ENCODE data around the gene RBFA.
A peak's percentile ranks its signal among the peaks of the same experiment; 100 is the strongest.
"Not testable (repeated sequence)": the region's sequence is repeated elsewhere in the genome, so short reads cannot be mapped to it uniquely, and the experiment has no call there.

The RBFA gene

DNA sequence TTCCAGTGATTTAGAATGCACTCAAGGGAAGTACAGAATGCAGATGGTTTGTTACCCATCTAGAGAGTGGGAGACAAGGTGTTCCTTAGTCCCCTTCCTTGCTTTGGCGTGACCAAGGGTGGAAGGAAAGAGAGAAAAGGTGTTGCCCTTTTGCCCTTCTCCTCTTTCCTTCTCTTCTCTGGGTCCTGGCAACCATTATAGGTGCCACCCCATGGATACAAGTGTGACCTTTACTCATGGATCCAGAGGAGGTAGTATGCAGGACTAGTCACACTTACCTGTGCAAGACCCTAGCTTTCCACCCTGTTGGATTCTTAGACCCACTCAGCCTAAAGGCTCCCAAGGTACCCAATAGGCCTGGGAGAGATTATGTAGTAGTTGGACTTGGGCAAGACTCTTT lies 11.6 kb upstream of the RBFA start:
- DNase-seq = peak; percentile 26
- in situ Hi-C loops (cut with HindIII; ENCODE audit: low pct_ligation_motif_present, low pct_unique_long_range_greater_than_20kb, low sequenced_read_pairs) = no loop called here

DNA sequence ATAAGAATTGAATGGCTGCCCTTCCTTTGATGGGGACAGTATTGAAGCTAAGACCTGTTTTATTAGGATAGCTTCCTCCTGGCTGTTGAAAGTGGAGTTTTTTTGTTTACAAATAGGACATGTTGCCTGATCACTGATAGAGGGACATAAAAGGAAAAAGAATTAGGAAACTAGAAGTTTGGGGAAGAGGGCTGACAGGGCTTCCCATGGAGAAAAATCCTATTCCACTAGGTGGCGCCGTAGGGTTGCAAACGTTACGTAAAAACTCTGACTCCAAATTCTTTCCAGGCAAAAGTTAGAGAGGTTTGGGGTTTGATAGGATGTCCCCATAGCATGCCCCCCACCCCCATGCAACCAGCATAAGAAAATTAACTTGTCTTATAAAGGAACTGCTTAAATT lies 11.1 kb upstream of the RBFA start:
- DNase-seq = peak; percentile 8
- in situ Hi-C loops (cut with HindIII; ENCODE audit: low pct_ligation_motif_present, low pct_unique_long_range_greater_than_20kb, low sequenced_read_pairs) = no loop called here

DNA sequence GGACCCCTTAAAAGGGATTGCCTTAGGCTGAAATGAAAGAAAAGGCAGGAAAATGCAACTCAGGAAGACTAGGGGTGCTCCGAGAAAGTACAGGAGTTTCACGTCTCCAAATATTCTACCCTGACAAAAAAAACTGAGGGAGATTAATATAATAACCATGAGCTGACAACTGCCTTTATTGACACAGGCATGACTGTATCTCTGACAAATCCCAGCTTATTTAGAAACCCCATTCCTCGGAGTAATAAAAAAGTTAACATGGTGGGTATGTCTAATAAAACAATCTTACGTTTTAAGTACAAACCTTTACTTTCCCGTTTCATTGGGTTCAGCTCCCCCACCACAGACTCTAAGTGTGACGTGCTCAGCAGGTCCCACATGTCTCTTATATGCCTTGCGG lies 7.9 kb upstream of the RBFA start:
- DNase-seq = no peak
- in situ Hi-C loops (cut with HindIII; ENCODE audit: low pct_ligation_motif_present, low pct_unique_long_range_greater_than_20kb, low sequenced_read_pairs) = no loop called here

DNA sequence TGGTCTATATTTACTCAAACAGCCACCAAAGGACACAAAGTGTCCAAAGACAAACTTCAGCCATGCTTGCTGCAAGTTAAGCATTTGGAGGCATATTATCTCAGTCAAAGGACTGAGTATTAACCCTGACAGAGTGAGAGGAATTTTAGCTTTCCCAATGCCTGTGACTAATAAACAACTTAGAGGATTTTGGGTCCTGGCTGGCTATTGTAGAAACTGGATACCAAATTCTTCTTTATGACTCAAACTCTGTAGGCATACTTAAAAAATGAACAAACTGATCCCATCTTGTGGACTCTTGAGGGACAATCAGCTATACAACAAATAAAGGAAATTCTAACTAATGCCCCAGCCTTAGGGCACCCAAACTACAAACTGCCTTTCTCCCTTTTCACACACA lies 6.5 kb upstream of the RBFA start:
- DNase-seq; in situ Hi-C loops (cut with HindIII; ENCODE audit: low pct_ligation_motif_present, low pct_unique_long_range_greater_than_20kb, low sequenced_read_pairs): not testable (repeated sequence)

DNA sequence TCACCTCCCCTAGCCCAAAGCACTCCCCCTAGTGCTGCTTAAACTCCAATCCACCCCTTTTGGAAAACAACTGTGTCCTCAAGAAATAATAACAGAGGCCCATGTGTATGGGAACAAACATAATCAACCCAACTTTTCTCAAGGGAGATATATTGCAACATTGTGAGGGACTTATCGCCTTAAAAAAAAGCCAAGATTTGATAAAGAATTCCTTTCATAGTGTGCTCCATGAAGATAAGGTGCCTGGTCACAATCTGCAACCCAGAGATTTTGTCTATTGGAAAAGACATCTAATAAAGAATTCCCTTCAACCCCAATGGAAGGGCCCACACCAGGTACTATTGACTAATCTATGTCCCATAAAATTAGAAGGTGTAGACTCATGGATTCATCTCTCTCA lies 4.5 kb upstream of the RBFA start:
- in situ Hi-C loops (cut with HindIII; ENCODE audit: low pct_ligation_motif_present, low pct_unique_long_range_greater_than_20kb, low sequenced_read_pairs) = no loop called here
- DNase-seq = no peak

DNA sequence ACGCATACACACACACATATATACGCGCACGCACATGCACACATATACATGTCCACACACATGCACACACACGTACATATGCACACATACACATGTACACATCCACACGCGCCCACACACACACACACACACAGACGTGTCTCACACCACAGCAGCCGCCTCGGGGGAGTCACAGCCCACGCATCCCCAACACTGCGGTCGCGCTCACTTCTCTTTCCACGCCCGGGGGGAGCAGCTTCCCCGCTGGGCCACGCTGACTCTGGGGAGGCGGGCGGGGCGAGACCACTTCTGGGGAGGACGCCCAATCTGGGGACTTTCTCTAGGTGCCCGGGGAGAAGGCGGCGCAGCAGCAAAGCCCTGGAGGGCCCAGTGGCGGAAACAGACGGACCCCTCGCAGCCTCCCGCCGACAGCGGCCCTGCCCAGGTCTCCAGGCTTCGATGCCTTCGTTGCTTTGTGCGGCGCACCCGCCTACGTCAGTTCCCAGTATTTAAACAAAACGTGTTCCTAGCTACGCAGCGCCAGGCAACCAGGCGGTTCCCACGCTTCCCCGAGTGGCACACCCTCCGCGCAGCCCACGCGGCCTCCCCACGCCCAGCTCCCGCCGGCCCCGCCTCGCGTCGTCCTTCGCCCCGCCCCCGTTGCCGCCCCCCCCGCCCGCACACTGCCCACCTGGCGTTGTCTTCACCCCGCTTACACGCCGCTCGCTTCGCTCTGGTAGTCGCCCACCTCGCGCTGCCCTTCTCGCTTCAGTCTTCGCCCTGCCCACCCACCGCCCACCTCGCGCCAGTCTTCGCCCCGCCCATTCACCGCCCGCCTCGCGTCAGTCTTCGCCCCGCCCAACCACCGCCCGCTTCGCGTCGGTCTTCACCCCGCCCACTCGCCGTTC lies 810 bp upstream of the RBFA start:
- in situ Hi-C loops (cut with HindIII; ENCODE audit: low pct_ligation_motif_present, low pct_unique_long_range_greater_than_20kb, low sequenced_read_pairs) = no loop called here
- peak; percentile 92 for DNase-seq

DNA sequence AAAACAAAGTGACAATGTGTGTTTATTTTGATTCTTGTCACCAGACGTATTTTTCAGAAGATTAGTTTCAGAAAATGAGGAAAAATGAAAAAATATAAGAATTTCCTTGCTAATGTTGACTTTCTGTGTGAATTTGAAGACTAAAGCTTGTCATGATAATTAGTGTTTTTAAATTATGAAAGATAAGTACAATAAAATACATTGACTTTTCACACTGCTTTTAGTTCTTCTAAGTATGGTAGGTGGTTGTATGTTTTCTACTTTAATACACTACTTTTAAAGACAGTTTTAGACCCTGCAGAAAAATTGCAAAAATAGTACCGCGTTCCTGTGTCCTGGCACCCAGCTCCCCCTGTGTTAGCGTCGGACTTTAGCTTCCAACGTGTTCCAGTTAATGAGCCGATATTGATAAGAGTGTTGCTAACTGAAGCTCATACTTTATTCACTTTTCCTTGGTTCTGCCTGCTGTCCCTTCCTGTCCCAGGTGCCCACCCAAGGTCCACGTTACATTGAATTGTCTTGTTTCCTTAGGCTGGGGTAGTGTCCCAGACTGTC lies 695 bp downstream of the RBFA start:
- in situ Hi-C loops (cut with HindIII; ENCODE audit: low pct_ligation_motif_present, low pct_unique_long_range_greater_than_20kb, low sequenced_read_pairs) = no loop called here

DNA sequence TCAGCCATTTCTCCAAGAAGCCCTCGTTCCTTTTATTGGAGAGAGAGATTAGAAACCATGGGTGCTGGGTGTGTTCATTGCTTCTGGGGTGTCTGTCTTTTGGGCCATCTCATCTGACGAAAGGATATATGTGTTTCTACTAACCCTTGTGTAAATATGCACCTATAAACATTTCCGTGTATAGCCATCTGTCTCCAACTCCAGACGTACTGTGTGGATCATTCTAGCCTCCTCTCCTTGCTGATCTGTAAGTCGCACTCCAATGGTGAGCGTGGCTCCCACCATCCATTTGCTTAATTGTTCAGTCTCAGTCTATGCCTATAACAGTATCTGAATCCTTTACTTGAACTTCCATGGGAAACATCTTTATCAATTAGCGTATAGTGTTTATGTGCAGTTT lies 1.8 kb downstream of the RBFA start:
- DNase-seq = no peak
- in situ Hi-C loops (cut with HindIII; ENCODE audit: low pct_ligation_motif_present, low pct_unique_long_range_greater_than_20kb, low sequenced_read_pairs) = no loop called here

More for the DNA sequence above, 695 bp downstream of the RBFA start:
- no peak for DNase-seq

DNA sequence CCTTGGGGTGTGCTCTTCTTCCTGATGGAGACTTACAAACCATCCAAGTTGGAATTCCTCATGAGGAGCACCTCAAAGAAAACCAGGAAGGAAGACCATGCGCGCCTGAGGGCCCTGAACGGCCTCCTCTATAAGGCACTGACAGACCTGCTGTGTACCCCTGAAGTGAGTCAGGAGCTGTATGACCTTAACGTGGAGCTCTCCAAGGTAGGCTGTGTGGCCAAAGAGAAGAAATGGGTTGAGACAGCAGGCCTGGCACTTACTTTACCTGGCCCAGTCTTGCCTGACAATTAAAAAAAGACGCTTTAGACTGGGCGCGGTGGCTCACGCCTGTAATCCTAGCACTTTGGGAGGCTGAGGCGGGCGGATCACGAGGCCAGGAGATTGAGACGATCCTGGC lies 3.1 kb downstream of the RBFA start:
- in situ Hi-C loops (cut with HindIII; ENCODE audit: low pct_ligation_motif_present, low pct_unique_long_range_greater_than_20kb, low sequenced_read_pairs) = no loop called here
- DNase-seq = no peak

DNA sequence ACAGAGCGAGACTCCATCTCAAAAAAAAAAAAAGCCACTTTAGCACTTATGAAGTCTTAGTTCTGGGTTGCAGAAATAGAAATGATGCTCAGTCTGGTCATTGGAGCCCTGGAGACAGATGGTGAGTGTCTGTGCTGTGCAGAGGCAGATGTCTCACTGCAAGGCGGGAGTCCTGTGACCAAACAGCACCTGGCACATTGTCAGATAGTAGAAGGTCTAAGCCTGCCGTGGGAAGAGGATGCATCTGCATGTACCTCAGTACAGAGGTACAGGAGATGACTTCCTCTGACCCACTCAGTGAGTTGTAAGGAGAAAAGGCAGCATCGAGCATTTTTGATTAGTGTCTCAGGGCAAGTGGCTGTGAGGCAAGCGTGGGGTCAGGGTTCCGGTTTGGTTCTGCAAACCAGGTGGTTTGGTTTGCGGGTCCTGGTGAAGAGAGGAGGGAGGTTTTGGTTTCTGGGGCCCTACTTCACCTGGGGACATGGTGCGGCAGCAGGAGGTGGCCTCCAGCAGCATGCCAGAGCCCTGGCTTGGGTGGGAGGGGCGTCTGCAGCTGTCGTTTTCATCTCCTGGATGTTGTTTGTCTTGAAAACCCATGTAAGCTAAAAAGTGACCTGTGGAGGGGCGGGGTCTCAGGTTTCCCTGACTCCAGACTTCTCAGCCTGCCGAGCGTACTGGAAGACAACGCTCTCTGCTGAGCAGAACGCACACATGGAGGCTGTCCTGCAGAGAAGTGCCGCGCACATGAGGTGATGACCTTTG lies 3.8 kb downstream of the RBFA start:
- DNase-seq = no peak
- in situ Hi-C loops (cut with HindIII; ENCODE audit: low pct_ligation_motif_present, low pct_unique_long_range_greater_than_20kb, low sequenced_read_pairs) = no loop called here

DNA sequence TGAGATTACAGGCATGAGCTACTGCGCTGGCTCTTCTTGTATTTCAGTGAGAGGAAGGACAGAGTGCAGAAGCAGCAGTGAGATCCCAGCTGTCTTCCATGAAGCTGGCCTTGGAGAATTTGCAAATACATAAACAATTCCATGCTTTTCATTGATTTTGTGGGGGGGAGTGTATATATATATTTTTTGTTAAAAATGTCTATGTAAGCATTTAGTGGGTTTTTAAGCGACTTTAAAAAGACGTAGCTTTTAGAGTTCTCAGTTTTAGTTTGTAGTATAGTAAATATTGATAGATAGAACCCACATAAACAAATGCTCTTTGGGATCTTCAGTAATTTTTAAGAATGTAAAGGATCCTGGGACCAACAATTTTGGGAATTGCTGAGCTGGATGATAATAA lies 6.3 kb downstream of the RBFA start:
- no peak for DNase-seq
- in situ Hi-C loops (cut with HindIII; ENCODE audit: low pct_ligation_motif_present, low pct_unique_long_range_greater_than_20kb, low sequenced_read_pairs) = no loop called here

DNA sequence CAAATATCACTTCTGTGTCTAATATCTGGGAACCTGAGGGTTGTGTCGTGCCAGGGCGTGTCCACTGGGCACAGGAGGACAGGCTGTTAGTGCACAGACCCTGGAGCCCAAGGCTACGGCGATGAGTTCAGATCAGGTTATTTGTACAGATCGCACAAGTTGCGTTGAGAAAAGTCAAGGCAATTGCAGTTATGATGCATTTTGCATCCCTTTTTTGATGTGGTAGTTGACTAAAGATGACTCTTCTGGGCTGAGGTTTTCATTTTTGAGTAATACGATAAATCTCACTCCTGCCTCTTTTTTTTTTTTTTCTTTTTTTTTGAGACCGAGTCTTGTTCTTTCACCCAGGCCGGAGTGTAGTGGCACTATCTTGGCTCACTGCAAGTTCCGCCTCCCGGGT lies 7.2 kb downstream of the RBFA start:
- in situ Hi-C loops (cut with HindIII; ENCODE audit: low pct_ligation_motif_present, low pct_unique_long_range_greater_than_20kb, low sequenced_read_pairs) = no loop called here

DNA sequence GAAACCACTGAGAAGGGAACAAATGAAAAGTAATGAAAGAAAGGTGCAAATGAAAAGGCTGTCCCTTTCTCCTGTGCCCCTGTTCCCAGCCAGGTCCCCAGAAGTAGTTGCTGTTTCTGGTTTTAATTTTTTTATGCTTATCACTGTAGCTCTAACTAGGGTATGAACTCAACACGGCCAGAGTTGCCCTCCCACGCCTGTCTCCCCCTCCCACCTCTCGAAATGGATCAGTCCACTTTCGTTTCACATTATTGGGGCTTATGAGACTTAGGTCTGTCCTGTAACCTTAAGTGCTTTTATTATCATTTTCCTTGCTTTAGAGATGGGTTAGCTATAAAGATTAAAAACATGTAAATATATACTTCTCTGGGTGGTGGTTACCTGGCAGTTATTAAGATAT lies 8.6 kb downstream of the RBFA start:
- in situ Hi-C loops (cut with HindIII; ENCODE audit: low pct_ligation_motif_present, low pct_unique_long_range_greater_than_20kb, low sequenced_read_pairs) = no loop called here
- DNase-seq = no peak

More for the DNA sequence above, 7.2 kb downstream of the RBFA start:
- no peak for DNase-seq

DNA sequence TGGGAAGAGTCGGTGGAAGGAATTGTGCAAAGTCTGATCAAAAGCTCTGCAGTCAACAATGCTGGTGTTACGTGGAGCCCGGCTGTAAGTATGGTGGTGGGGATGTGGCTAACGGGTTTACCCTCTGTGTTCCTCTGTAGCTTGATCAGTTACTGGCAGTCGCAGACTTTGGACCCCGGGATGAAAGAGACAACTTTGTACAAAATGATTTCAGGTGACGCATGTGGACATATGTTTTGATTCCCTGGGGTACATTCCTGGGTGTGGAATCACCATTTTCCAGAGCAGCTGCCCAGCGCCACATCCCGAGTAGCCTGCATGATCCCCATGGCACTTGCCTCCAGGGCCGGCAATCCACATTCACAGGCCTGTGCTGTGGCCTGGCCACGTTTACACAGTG lies 9.8 kb downstream of the RBFA start:
- in situ Hi-C loops (cut with HindIII; ENCODE audit: low pct_ligation_motif_present, low pct_unique_long_range_greater_than_20kb, low sequenced_read_pairs) = no loop called here
- no peak for DNase-seq

DNA sequence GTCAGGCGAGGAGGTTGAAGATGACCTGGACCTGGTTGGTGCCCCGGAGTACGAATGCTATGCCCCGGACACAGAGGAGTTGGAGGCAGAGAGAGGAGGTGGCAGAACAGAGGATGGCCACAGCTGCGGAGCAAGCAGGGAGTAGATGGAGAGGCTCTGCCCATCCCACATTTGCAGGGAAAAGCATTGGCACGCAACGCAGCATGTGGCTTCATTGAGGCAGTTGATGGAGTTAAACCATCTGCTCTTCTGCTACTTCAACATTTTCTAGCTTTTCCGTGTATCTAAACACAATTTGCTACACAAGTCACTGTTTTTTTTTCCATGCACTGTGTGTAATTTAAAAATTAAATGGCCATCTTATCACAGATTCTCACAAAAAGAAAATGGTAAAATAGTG lies 11.8 kb downstream of the RBFA start:
- in situ Hi-C loops (cut with HindIII; ENCODE audit: low pct_ligation_motif_present, low pct_unique_long_range_greater_than_20kb, low sequenced_read_pairs) = no loop called here

DNA sequence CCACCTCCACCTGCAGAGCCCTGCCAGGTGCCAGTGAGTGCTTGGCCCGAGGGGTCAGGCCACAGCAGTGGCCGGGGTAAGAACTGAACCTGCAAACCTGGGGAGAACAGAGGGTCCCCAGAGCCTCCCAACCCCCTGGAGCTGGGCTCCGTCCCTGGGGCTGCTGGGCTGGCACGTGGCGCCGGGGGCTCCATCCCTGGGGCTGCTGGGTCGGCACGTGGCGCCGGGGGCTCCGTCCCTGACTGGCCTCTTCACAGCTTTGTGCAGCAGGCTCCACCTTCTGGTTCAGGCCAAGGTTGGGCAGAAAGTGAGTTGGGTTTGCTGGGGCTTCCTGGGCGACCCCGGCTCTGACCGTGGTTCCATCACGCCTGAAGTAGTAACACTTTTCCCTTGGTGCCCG lies 12.2 kb downstream of the RBFA start:
- no peak for DNase-seq
- in situ Hi-C loops (cut with HindIII; ENCODE audit: low pct_ligation_motif_present, low pct_unique_long_range_greater_than_20kb, low sequenced_read_pairs) = no loop called here

More for the DNA sequence above, 11.8 kb downstream of the RBFA start:
- no peak for DNase-seq

DNA sequence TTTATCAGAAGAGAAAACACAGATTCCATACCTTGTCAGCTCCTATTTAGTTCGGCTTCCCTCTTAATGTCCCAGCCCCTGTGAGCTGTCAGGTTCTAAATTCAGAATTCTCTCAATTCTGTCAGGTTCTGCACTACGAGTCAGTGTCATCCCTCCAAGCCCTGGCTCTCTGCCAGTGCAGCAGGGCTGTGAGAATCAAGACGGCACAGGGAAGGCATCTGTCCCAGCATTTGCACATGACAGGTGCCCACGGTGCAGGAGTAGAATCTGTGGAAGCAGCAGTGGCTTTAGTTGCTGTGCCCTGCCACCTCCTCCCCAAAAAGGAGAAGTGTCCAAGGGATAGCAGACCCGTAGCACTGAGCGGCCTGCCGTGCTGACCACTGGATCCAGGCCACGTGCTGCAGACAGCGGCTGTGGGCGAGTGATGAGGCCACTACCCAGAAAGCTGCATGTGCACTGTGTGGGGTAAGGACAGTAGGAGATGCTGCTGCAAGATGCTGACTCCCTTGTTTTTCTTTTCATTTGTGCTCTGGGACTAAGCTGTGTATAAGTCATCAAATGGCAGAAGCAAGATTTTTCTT lies 12.8 kb downstream of the RBFA start:
- in situ Hi-C loops (cut with HindIII; ENCODE audit: low pct_ligation_motif_present, low pct_unique_long_range_greater_than_20kb, low sequenced_read_pairs) = no loop called here
- no peak for DNase-seq

DNA sequence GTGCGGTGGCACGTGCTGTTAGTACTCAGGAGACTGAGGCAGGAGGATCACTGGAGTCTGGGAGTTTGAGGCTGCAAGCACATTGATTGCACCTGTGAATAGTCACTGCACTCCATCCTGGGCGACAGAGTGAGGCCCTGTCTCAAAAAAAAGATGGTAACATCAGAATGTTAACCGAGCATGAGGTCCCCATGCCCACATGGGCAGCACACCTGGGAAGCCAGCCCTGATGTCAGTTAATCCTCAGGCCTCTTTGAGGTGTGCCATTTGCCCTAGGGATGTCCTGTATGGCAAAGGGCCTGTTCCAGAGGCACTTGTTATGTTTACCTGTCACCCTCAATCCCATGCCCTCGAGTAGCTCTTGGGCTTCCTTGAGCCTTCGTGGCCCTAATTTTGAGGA lies 16.6 kb downstream of the RBFA start:
- in situ Hi-C loops (cut with HindIII; ENCODE audit: low pct_ligation_motif_present, low pct_unique_long_range_greater_than_20kb, low sequenced_read_pairs) = no loop called here
- DNase-seq = no peak

DNA sequence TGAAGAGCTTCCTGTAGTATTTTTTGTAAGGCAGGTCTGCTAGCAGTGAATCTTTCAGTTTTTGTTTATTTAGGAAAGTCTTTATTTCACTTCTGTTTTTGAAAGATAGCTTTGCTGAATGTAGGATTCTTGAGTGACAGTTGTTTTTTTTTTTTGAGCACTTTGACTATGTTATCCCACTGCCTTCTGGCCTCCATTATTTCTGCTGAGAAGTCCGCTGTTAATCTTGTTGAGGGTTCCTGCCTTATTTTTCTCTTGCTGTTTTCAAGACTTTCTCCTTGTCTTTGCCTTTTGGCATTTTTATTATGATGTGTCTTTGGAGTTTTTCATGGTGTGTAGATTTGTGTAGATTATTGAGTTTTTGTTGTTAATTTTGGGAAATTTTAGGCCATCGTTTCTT lies 21.9 kb downstream of the RBFA start:
- in situ Hi-C loops (cut with HindIII; ENCODE audit: low pct_ligation_motif_present, low pct_unique_long_range_greater_than_20kb, low sequenced_read_pairs) = no loop called here
- no peak for DNase-seq

Measured in ACHN (cell line).